ENCODE results near the gene APOBEC3G. TPM values are rescaled to one million over a fixed set of nuclear protein-coding genes. Genes with fewer than 3 reads are reported as not detected.

The APOBEC3G gene
- total RNA-seq, 4 donors from 2014 or later, result 4.1 to 7.9 (median 5.5) TPM

GRCh38 chr22:39117585-39118191 lies 40.6 kb downstream of the APOBEC3G start:
- intact Hi-C loops (cut with DNase I), result loop anchor here (5.0 kb wide), 1 partner anchor 105 kb away; the partner anchor contains the start of gene APOBEC3C

GRCh38 chr22:39120983-39121382 lies 43.9 kb downstream of the APOBEC3G start:
- WGBS, result 95% methylated on average over 4 of the region's 4 CpGs
- TF ChIP-seq POLR2A (IDR thresholded peaks at IDR 0.05; ENCODE audit: low read depth) (no peak), EP300 (IDR thresholded peaks at IDR 0.05) (no peak), POLR2AphosphoS5 (IDR thresholded peaks at IDR 0.05) (no peak), CTCF (IDR thresholded peaks at IDR 0.05) (no peak)
- H3K4me1 ChIP-seq, result peaks cover 0 to 10% (median 8%) of the 10 kb centered on the region in 4 donors
- intact Hi-C loops (cut with DNase I), result loop anchor here (10.0 kb wide), 1 partner anchor 346 kb away; no protein-coding TSS in a partner anchor
- no peak overlapping the region for H3K4me3 ChIP-seq
- no peaks in the 10 kb centered on the region for H3K9me3 ChIP-seq
- H3K36me3 ChIP-seq, result no peaks in the 10 kb centered on the region
- H3K27ac ChIP-seq (replicated peaks in 1 of 4), result no peak overlapping the region
- no peaks in the 10 kb centered on the region for H3K27me3 ChIP-seq
- no peak for DNase-seq (ENCODE audit: extremely low spot score)

More at GRCh38 chr22:39117585-39118191, 40.6 kb downstream of the APOBEC3G start:
- peaks cover 0 to 13% (median 0%) of the 10 kb centered on the region in 4 donors for H3K27me3 ChIP-seq
- DNase-seq (ENCODE audit: extremely low spot score), result no peak
- H3K9me3 ChIP-seq, result no peaks in the 10 kb centered on the region
- H3K36me3 ChIP-seq, result no peaks in the 10 kb centered on the region
- no peak overlapping the region for H3K27ac ChIP-seq (replicated peaks in 1 of 4)
- no peaks in the 10 kb centered on the region for H3K4me1 ChIP-seq
- TF ChIP-seq EP300 (IDR thresholded peaks at IDR 0.05), result no peak
- no peak for TF ChIP-seq POLR2AphosphoS5 (IDR thresholded peaks at IDR 0.05)
- no peak for TF ChIP-seq POLR2A (IDR thresholded peaks at IDR 0.05; ENCODE audit: low read depth)
- peak; percentile 19 to 41 (median 32) for TF ChIP-seq CTCF (IDR thresholded peaks at IDR 0.05)
- no peak overlapping the region for H3K4me3 ChIP-seq
- WGBS, result 63% methylated on average over 14 of the region's 14 CpGs

GRCh38 chr22:39122772-39123470 lies 45.8 kb downstream of the APOBEC3G start:
- Histone ChIP-seq H3K27me3 (no peaks in the 10 kb centered on the region), H3K36me3 (no peaks in the 10 kb centered on the region), H3K4me1 (peaks cover 0 to 10% (median 8%) of the 10 kb centered on the region in 4 donors), H3K27ac (replicated peaks in 1 of 4) (no peak overlapping the region), H3K9me3 (no peaks in the 10 kb centered on the region), H3K4me3 (no peak overlapping the region)
- no peak for DNase-seq (ENCODE audit: extremely low spot score)
- no peak for TF ChIP-seq EP300 (IDR thresholded peaks at IDR 0.05)
- no peak for TF ChIP-seq CTCF (IDR thresholded peaks at IDR 0.05)
- no peak for TF ChIP-seq POLR2A (IDR thresholded peaks at IDR 0.05; ENCODE audit: low read depth)
- intact Hi-C loops (cut with DNase I), result loop anchor here (10.0 kb wide), 1 partner anchor 348 kb away; no protein-coding TSS in a partner anchor
- 91% methylated on average over 14 of the region's 17 CpGs for WGBS

- intact Hi-C loops (cut with DNase I), result loop anchor here (10.0 kb wide), 1 partner anchor 349 kb away; no protein-coding TSS in a partner anchor
- no peak for DNase-seq (ENCODE audit: extremely low spot score)
- WGBS, result 21% methylated on average over 32 of the region's 33 CpGs
Observed at GRCh38 chr22:39123751-39124581, 46.9 kb downstream of the APOBEC3G start.

More at GRCh38 chr22:39123751-39124581, 46.9 kb downstream of the APOBEC3G start:
- no peak overlapping the region for H3K4me3 ChIP-seq
- no peak overlapping the region for H3K27ac ChIP-seq (replicated peaks in 1 of 4)
- no peak for TF ChIP-seq EP300 (IDR thresholded peaks at IDR 0.05)
- no peaks in the 10 kb centered on the region for H3K27me3 ChIP-seq
- H3K4me1 ChIP-seq, result peaks cover 0 to 10% (median 8%) of the 10 kb centered on the region in 4 donors
- H3K36me3 ChIP-seq, result peaks cover 0 to 8% (median 0%) of the 10 kb centered on the region in 4 donors
- no peaks in the 10 kb centered on the region for H3K9me3 ChIP-seq

Data from esophagus muscularis mucosa (tissue), 4 donors.